K562 treated with DMSO at 1 percent for 24 hours (cell line): Measurements from ENCODE around the gene ZNF674. TPM values are rescaled to one million over a fixed set of nuclear protein-coding genes. Genes with fewer than 3 reads are reported as not detected.

ENCODE experiments used
- total RNA-seq: library from RNA; unstranded; fragments of 300-600 nt; gene quantifications from 2 replicates; pipeline ENCODE4 v1.2.3, GENCODE V29; 2022; ENCODE audit warnings: low read depth; ENCODE audit not compliant: insufficient read depth

ZNF674 gene
- total RNA-seq: 0.43 and 3.0 TPM in 2 replicates

DNA sequence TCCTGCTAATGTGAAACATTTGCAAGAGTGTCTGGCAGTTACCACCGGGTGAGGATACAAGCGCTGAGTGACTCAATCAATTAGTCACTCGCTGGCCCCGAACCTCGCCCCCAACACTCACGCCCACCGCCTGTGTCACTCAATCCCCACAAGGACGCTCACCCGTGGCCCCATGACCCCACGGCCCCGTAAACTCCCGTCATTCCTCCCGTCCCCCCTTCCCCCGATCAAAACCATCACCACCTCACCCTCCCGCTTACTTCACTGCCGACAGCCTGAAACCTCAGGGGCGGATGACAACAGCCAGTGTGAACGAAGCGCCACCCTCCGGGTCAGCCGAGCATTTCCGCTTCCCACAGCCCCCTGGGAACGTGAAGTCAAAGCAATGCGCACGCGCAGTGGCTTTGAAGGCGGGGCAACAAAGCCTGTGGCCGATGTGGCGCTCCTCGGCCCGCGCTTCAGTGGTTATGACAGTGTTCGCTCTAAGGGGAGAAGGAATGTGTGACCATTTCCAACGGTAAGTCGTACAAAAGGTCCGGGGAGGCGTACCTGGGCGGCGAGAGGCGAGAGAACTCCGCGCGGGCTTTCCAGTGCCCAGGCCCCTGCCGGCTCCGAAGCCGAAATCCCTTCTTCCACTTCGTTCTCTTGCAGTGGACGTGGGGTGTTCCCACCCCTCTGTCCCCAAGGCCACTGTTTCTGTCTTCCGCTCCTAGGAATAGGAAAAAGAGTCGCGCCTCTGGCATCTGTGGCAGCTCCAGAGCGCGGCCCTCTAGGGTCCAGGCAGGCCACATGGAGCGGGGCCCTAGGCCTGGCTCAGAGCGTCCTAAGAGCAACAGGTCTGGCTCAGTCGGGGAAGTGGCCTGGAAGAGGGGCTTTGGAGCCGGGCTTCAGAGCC, at the start of gene ZNF674:
ZNF674 (minus strand) TSS at position 311 of the 895 bp plus-strand sequence. CDS start 3,334 bp downstream, outside the sequence.

DNA sequence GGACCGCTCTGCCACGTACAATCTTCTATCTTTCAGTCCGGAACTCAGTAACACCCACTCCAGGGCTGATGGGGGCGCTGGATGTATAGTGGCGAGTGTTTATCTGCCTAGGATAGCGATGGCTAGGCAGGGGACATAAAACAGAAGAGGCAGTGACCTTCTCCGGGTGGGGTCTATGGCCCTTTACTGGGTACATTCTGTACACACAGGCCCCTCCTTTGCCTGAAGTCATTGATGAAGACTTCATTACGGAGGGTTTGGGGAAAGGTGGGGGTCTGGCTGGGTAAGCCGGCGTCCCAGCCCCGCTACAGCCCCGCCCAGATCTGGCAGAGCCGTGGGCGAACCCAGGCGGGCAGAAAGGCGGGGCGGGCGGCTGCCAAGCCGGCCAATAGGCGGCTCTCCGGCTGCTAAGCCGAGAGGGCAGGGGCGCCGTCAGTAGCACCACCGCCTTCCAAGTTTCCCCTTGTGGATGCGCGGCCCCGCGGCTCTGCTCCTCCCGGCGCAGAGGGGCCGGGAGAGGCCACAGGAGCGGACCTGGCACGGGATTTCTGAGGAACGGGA, 28.2 kb upstream of the ZNF674 start, which contains the start of gene CHST7:
CHST7 (plus strand) TSS at position 435 of the 561 bp plus-strand sequence. CDS start 167 bp downstream, outside the sequence.

Other genes starting within 250 kb of the ZNF674 start
- gene CHST7, start 28.3 kb upstream of the ZNF674 start, total RNA-seq: 0.12 TPM in 1 of 2 replicates, not detected in the other
- gene SLC9A7, start 213.7 kb upstream of the ZNF674 start, total RNA-seq: 0.08 TPM in 1 of 2 replicates, not detected in the other